Ascending aorta (tissue), 2 donors: ENCODE measurements around the gene PCNX1. TPM values are rescaled to one million over a fixed set of nuclear protein-coding genes. Genes with fewer than 3 reads are reported as not detected.

ENCODE experiments used
- DNase-seq, 2 donors: peaks; one replicate each; pipeline ENCODE4 v3.0.0-alpha.2; 2019; ENCODE audit warnings: low spot score in 2 of 2
- H3K27ac ChIP-seq, 2 donors: fragments of 200-600 bp; sonication (generic); one replicate each; pipeline ENCODE4 v1.5.1; 2016 to 2017; ENCODE audit warnings: mild to moderate bottlenecking in 1 of 2
- H3K27me3 ChIP-seq: fragments of 200-600 bp; sonication (generic); one replicate; pipeline ENCODE4 v1.5.1; 2017
- H3K36me3 ChIP-seq, 2 donors: fragments of 200-600 bp; sonication (generic); one replicate each; pipeline ENCODE4 v1.5.1; 2016
- H3K4me1 ChIP-seq, 2 donors: fragments of 200-600 bp; sonication (generic); one replicate each; pipeline ENCODE4 v1.5.1; 2016 to 2017; ENCODE audit warnings: mild to moderate bottlenecking in 1 of 2
- H3K4me3 ChIP-seq, 2 donors: fragments of 200-600 bp; sonication (generic); one replicate each; pipeline ENCODE4 v1.5.1; 2016 to 2017; ENCODE audit warnings: mild to moderate bottlenecking in 1 of 2
- H3K9me3 ChIP-seq, 2 donors: fragments of 200-600 bp; sonication (generic); one replicate each; pipeline ENCODE4 v1.5.1; 2016
- intact Hi-C: fragments of 100-400 bp; cut with DNase I; formaldehyde crosslinking; loops from one replicate; pipeline ENCODE4 v1.15.1; 2023
- total RNA-seq: library from RNA; depleted of rRNA; stranded (reverse); fragments of >200 nt; gene quantifications from one replicate; pipeline ENCODE4 v1.1.0, GENCODE V29; 2016
- TF ChIP-seq, protein P1 (sequence below), 3 experiments: fragments of 200-600 bp in 2 of 3; fragments of 450-650 bp in 1 of 3; sonication (generic) in 2 of 3; IDR thresholded peaks; one replicate each; pipeline ENCODE4 v1.5.1; 2016 to 2019; ENCODE audit warnings: antibody characterized with exemption in 3 of 3, mild to moderate bottlenecking in 1 of 3, moderate library complexity in 1 of 3

PCNX1 gene
- total RNA-seq, 1 donor from 2014 or later = 73.1 TPM

DNA sequence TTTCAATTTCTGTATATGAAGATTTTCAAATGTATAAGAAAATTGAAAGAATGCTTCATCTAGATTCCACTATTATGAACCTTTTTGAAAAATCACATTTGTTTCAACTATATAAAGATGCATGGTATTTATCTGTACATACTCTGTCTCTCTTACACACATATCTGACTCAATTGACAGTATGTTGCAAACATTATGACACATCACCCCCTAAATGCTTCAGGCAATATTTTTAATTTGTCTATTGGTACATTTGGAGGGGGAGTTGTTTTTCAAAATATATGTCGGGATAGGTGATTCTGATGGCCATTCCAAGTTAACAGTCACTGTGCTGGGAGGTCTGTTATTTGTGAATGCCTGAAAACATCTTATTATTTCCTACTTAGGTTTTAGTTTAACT, 14.4 kb downstream of the PCNX1 start:
- peaks cover 5 to 18% of the 10 kb centered on the region in 2 donors for H3K4me1 ChIP-seq
- H3K27ac ChIP-seq = no peak overlapping the region
- H3K4me3 ChIP-seq = no peak overlapping the region
- intact Hi-C loops = no loop called here
- TF ChIP-seq, protein P1, sequence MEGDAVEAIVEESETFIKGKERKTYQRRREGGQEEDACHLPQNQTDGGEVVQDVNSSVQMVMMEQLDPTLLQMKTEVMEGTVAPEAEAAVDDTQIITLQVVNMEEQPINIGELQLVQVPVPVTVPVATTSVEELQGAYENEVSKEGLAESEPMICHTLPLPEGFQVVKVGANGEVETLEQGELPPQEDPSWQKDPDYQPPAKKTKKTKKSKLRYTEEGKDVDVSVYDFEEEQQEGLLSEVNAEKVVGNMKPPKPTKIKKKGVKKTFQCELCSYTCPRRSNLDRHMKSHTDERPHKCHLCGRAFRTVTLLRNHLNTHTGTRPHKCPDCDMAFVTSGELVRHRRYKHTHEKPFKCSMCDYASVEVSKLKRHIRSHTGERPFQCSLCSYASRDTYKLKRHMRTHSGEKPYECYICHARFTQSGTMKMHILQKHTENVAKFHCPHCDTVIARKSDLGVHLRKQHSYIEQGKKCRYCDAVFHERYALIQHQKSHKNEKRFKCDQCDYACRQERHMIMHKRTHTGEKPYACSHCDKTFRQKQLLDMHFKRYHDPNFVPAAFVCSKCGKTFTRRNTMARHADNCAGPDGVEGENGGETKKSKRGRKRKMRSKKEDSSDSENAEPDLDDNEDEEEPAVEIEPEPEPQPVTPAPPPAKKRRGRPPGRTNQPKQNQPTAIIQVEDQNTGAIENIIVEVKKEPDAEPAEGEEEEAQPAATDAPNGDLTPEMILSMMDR (IDR thresholded peaks at IDR 0.05) = no peak
- no peak for DNase-seq
- no peaks in the 10 kb centered on the region for H3K36me3 ChIP-seq
- H3K9me3 ChIP-seq = no peaks in the 10 kb centered on the region
- no peaks in the 10 kb centered on the region for H3K27me3 ChIP-seq

DNA sequence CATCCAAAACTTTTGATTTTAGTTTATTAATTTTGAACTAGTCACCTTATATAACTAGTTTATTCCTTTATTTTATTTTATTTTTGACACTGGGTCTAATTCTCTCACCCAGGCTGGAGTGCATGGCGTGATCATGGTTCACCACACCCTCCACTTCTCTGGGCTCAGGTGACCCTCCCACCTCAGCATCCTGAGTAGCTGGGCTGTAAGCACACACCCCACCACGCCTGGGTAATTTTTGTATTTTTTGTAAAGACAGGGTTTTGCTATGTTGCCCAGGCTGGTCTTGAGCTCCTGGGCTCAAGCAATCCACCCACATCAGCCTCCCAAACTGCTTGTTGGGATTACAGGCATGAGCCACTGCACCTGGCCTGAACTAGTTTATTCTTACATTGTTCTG, 17.3 kb downstream of the PCNX1 start:
- Histone ChIP-seq H3K4me3 (no peak overlapping the region), H3K27me3 (no peaks in the 10 kb centered on the region), H3K27ac (no peak overlapping the region), H3K36me3 (no peaks in the 10 kb centered on the region), H3K9me3 (no peaks in the 10 kb centered on the region), H3K4me1 (peaks cover 0 to 13% of the 10 kb centered on the region in 2 donors)
- TF ChIP-seq, protein P1 (IDR thresholded peaks at IDR 0.05) = no peak
- intact Hi-C loops = no loop called here
- no peak for DNase-seq

DNA sequence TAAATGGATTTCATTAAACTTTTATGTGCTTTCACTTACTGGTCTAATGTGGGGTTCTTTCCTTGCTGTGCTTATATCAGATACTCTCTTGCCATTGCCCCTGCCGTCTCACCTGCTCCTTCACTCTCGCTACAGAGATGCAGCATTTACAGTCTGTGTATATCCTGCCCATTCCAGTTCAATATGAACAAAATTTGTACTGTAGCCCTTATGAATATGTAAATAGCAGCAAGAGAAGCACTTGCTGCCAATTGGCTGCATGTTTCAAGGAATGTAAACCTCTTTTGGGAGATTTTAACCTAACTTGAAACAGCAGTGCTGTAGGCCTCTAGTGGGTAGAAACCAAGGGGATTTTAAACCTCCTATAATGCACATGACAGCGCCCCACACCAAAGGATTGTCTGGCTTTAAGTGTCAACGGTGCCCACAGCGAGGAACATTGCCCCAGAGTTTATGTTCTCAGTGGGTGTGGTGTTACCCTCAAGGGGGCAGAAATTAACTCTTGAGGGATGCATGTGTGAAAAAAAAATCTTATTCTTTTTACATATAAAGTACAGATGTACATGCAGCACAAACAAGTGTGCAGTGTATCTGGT, 19.1 kb downstream of the PCNX1 start:
- no peaks in the 10 kb centered on the region for H3K4me1 ChIP-seq
- no peak for DNase-seq
- H3K27me3 ChIP-seq = no peaks in the 10 kb centered on the region
- no peak overlapping the region for H3K4me3 ChIP-seq
- H3K36me3 ChIP-seq = no peaks in the 10 kb centered on the region
- TF ChIP-seq, protein P1 (IDR thresholded peaks at IDR 0.05) = no peak
- H3K27ac ChIP-seq = no peak overlapping the region
- intact Hi-C loops = no loop called here
- H3K9me3 ChIP-seq = no peaks in the 10 kb centered on the region

DNA sequence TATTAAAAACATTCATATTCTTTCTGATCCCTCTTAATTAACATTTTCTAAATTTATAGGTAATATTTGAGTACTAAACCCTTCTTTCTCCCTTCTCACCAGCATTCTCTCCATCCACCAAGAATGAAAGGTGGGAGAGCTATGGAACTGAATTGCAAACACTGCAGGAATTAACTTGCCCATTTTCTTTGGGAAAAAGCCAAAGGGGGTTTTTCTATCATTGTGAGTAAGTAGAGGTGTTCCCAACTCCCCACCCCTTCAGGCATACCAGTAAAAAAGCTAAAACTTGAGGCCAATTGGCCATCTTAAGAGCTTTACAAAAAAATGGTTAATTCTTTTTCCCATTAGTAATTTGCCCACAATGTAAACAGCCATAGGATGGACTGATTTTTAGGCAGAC, 23.7 kb downstream of the PCNX1 start:
- Histone ChIP-seq H3K4me1 (no peaks in the 10 kb centered on the region), H3K27me3 (no peaks in the 10 kb centered on the region), H3K36me3 (no peaks in the 10 kb centered on the region), H3K4me3 (no peak overlapping the region), H3K27ac (no peak overlapping the region), H3K9me3 (no peaks in the 10 kb centered on the region)
- intact Hi-C loops = no loop called here
- DNase-seq = no peak
- TF ChIP-seq, protein P1 (IDR thresholded peaks at IDR 0.05) = no peak

DNA sequence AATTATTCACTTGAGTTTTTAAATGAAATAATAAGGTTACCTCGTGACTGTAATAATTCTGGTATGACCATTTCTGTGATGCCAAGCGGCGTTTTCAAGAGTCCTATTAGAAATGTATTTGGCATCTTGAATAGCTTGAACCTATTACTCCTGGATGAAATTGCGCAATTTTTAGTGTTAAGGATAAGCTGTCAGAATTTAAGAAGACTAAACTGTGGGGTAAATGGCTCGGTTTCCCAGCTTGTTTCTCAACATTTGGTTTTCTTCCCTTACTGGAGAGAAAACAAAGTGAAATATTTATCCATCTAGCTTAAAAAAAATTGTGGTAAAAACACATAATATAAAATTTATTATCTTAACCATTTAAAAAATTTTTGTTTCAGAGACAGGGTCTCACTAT, 26.8 kb downstream of the PCNX1 start:
- Histone ChIP-seq H3K27me3 (no peaks in the 10 kb centered on the region), H3K27ac (no peak overlapping the region), H3K4me3 (no peak overlapping the region), H3K36me3 (no peaks in the 10 kb centered on the region), H3K4me1 (no peaks in the 10 kb centered on the region), H3K9me3 (no peaks in the 10 kb centered on the region)
- TF ChIP-seq, protein P1 (IDR thresholded peaks at IDR 0.05) = no peak
- intact Hi-C loops = no loop called here
- no peak for DNase-seq
